Tibial artery (tissue), 4 donors: ENCODE measurements around the gene PCGF2.
A peak's percentile ranks its signal among the peaks of the same experiment; 100 is the strongest.

ENCODE experiments used
- DNase-seq, 2 donors: peaks; one replicate each; pipeline ENCODE4 v3.0.0-alpha.2; 2019
- H3K27ac ChIP-seq, 2 donors: fragments of 200-600 bp; sonication (generic) in 1 of 2; 1 replicate in 1 of 2; 2 replicates in 1 of 2; pipeline ENCODE4 v1.5.1; 2018 to 2019; ENCODE audit warnings: mild to moderate bottlenecking in 1 of 2
- H3K27me3 ChIP-seq, 2 donors: fragments of 200-600 bp; sonication (generic) in 1 of 2; one replicate each; pipeline versions ENCODE4 v1.5.1 to v1.6.0; 2016 to 2019
- H3K36me3 ChIP-seq, 3 donors: fragments of 200-600 bp; sonication (generic) in 2 of 3; one replicate each; pipeline ENCODE4 v1.5.1; 2016 to 2019; ENCODE audit warnings: mild to moderate bottlenecking in 2 of 3
- H3K4me1 ChIP-seq, 4 donors: fragments of 200-600 bp; sonication (generic) in 2 of 4; 1 replicate in 3 of 4; 2 replicates in 1 of 4; pipeline ENCODE4 v1.5.1; 2016 to 2019
- H3K4me3 ChIP-seq, 2 donors: fragments of 200-600 bp; sonication (generic) in 1 of 2; 1 replicate in 1 of 2; 2 replicates in 1 of 2; pipeline ENCODE4 v1.5.1; 2018 to 2019; ENCODE audit warnings: mild to moderate bottlenecking in 2 of 2
- H3K9me3 ChIP-seq, 3 donors: fragments of 200-600 bp; sonication (generic) in 1 of 3; one replicate each; pipeline ENCODE4 v1.5.1; 2016 to 2019
- intact Hi-C: fragments of 100-400 bp; cut with DNase I; formaldehyde crosslinking; loops from one replicate; pipeline ENCODE4 v1.15.0; 2023; ENCODE audit warnings: low total_unique reads
- TF ChIP-seq, protein P1 (sequence below), 2 experiments: fragments of 200-600 bp in 1 of 2; fragments of 450-650 bp in 1 of 2; IDR thresholded peaks; one replicate each; pipeline ENCODE4 v1.5.1; 2017 to 2019; ENCODE audit warnings: antibody characterized with exemption in 2 of 2, mild to moderate bottlenecking in 1 of 2, moderate library complexity in 1 of 2

The PCGF2 gene

DNA sequence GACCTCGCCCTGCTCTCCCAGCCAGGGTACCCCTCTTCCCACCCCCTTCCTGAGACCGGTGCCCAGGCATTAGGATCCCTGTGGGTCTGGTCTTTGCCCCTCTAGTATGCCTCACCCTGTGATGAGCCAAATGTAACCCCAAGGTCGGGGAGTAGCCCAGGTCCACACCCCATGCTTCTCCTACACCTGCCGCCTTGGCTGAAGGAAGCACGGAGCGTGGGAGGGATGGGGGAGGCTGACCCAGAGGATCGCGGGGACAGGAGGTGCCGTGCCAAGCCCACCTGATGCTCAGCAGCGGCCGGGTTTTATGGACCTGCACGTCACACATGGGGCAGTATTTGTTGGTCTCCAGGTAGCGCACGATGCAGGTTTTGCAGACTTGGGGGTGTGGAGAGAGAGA lies 8.8 kb downstream of the PCGF2 start:
- intact Hi-C loops: loop anchor here (10.0 kb wide), 1 partner anchor 385 kb away; the partner anchor contains the start of gene SOCS7
- no peaks in the 10 kb centered on the region for H3K27me3 ChIP-seq
- TF ChIP-seq, protein P1, sequence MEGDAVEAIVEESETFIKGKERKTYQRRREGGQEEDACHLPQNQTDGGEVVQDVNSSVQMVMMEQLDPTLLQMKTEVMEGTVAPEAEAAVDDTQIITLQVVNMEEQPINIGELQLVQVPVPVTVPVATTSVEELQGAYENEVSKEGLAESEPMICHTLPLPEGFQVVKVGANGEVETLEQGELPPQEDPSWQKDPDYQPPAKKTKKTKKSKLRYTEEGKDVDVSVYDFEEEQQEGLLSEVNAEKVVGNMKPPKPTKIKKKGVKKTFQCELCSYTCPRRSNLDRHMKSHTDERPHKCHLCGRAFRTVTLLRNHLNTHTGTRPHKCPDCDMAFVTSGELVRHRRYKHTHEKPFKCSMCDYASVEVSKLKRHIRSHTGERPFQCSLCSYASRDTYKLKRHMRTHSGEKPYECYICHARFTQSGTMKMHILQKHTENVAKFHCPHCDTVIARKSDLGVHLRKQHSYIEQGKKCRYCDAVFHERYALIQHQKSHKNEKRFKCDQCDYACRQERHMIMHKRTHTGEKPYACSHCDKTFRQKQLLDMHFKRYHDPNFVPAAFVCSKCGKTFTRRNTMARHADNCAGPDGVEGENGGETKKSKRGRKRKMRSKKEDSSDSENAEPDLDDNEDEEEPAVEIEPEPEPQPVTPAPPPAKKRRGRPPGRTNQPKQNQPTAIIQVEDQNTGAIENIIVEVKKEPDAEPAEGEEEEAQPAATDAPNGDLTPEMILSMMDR (IDR thresholded peaks at IDR 0.05): no peak
- H3K9me3 ChIP-seq: no peaks in the 10 kb centered on the region
- DNase-seq: no peak
- H3K27ac ChIP-seq: no peak overlapping the region
- H3K4me3 ChIP-seq: no peak overlapping the region
- H3K36me3 ChIP-seq: peaks cover 0 to 54% (median 46%) of the 10 kb centered on the region in 3 donors
- H3K4me1 ChIP-seq: peaks cover 0 to 36% (median 13%) of the 10 kb centered on the region in 4 donors

DNA sequence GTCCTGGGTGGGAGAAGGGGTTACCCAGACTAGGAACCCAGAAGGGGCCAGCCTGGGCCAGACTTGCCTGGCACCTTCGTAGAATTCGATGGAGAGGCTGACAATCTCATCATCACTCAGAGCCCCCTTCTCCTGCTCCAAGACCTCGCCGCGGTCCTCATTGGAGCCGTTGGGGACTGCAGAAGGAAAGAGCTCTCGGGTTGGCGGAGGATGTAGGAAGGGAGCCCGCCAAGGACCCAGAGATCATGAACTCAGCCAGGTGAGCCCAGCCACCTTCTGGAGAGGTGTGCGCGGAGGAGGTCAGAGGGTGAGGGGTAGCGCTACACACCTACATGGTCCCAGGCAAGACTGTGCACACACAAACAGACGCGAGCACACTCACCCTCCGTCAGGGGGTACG lies 9.4 kb downstream of the PCGF2 start:
- Histone ChIP-seq H3K36me3 (peaks cover under 1 to 59% (median 51%) of the 10 kb centered on the region in 3 donors), H3K4me1 (peaks cover 0 to 34% (median 13%) of the 10 kb centered on the region in 4 donors), H3K27me3 (no peaks in the 10 kb centered on the region), H3K4me3 (no peak overlapping the region), H3K9me3 (no peaks in the 10 kb centered on the region), H3K27ac (no peak overlapping the region)
- TF ChIP-seq, protein P1 (IDR thresholded peaks at IDR 0.05): no peak
- no peak for DNase-seq
- intact Hi-C loops: loop anchor here (10.0 kb wide), 1 partner anchor 384 kb away; the partner anchor contains the start of gene SOCS7

DNA sequence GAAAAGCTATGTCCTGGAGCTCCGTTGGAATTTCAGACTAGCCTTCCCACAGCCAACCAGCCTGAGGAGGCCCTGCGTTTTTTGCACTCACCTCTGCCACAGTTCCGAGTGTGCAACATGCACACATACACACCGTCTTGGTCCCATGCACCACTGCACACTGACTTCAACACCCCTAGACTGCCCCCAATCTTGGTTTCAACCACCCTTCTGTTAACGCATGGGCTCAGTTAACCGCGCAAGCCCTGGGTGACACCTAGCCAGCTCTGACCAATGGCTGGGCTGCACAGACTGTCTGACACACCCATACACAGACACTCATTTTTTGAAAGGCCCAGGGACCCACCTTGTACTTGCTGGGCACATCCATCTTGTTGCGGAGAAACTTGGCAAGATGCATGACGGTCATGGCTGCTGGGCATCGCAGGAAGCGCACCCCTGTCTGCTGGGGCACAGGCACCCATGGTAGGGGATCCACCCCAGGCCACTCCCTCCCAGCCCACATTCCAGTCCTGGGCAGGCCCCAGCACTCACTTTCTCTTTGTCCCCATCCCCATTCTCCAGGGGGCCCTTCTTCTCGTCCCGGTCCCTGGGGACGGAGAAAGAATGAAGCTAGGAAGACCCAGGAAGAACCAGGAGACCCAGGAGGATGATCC lies 10.0 kb downstream of the PCGF2 start:
- Histone ChIP-seq H3K27me3 (no peaks in the 10 kb centered on the region), H3K4me3 (no peak overlapping the region), H3K36me3 (peaks cover 6 to 64% (median 57%) of the 10 kb centered on the region in 3 donors), H3K4me1 (peaks cover 0 to 33% (median 17%) of the 10 kb centered on the region in 4 donors), H3K27ac (no peak overlapping the region), H3K9me3 (no peaks in the 10 kb centered on the region)
- TF ChIP-seq, protein P1 (IDR thresholded peaks at IDR 0.05): no peak
- DNase-seq: no peak
- intact Hi-C loops: loop anchor here (10.0 kb wide), 1 partner anchor 383 kb away; the partner anchor contains the start of gene SOCS7

DNA sequence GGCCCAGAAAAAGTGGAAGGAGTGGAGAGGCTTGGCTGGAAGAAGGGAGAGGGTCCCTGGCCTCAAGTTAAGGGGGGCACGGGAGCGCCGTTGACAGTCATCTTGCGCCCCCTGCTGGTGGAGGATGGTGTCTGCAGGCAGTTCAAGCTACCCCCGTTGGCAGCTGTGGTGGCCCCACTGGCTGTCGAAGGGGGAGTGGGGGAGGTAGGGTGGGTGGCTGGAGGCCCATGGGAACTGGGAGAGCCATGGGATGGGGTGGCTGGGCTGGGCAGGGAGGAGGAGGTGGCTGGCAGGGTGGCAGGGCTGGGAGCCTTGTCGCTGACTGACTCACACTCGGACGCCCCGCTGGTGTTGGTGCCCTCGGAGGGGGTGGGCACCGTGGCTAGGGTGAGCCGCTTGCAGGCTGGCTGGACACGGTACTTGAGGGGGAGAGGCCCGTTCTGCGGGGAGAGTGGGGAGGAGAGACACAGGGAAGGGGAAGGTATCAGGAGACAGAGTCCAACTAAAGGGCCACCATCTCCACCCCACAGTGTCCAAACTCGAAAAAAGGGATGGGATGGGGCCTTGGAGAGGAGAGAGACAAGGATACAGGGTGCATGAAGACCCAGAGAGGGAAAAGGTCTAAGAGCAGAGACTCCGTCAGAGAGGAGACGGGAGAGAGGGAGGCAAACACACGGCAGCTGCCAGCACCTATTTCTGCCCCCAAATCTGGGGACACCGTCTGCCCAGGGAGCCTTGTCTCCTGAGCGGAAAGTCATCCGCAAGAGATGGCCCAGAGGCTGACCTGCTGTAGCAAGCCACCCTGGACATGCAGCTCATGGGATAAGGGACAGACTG lies 12.8 kb downstream of the PCGF2 start:
- DNase-seq: peak in 1 of 2 donors; percentile 78
- H3K36me3 ChIP-seq: peaks cover 7 to 72% (median 59%) of the 10 kb centered on the region in 3 donors
- intact Hi-C loops: loop anchor here (2.0 to 10.0 kb wide), 2 partner anchors 57 to 381 kb away; partner anchors contain the start of gene SOCS7
- no peaks in the 10 kb centered on the region for H3K9me3 ChIP-seq
- TF ChIP-seq, protein P1 (IDR thresholded peaks at IDR 0.05): peak; percentile 89 to 90
- H3K27ac ChIP-seq: peak overlapping the region; percentile 28 to 53
- H3K4me3 ChIP-seq: no peak overlapping the region
- no peaks in the 10 kb centered on the region for H3K27me3 ChIP-seq
- peaks cover 0 to 41% (median 35%) of the 10 kb centered on the region in 4 donors for H3K4me1 ChIP-seq
